RWPE2 (cell line): ENCODE measurements around the gene TSC2.

Experiments used
- ATAC-seq: fragments of 200-7000 bp; cut with Tn5 transposase; 3 replicates; pipeline ENCODE4 v1.9.1; 2021; ENCODE audit warnings: low read depth
- DNase-seq: peaks from one replicate; pipeline ENCODE4 v3.0.0-alpha.2; 2020; ENCODE audit warnings: low spot score
- H3K27ac ChIP-seq: fragments of 450-650 bp; 2 replicates; pipeline ENCODE4 v1.5.1; 2017; ENCODE audit warnings: mild to moderate bottlenecking; ENCODE audit not compliant: poor library complexity, severe bottlenecking
- H3K27me3 ChIP-seq: fragments of 250-450 bp; sonication (Bioruptor Pico); 2 replicates; pipeline ENCODE4 v1.5.1; 2021; ENCODE audit warnings: mild to moderate bottlenecking, moderate library complexity; ENCODE audit not compliant: insufficient read depth, poor library complexity, severe bottlenecking
- H3K36me3 ChIP-seq: fragments of 250-450 bp; sonication (Bioruptor Pico); 2 replicates; pipeline ENCODE4 v1.5.1; 2020; ENCODE audit warnings: low read depth, mild to moderate bottlenecking, moderate library complexity
- H3K4me1 ChIP-seq: fragments of 250-450 bp; sonication (Bioruptor Pico); 2 replicates; pipeline ENCODE4 v1.5.1; 2021; ENCODE audit warnings: mild to moderate bottlenecking, moderate library complexity; ENCODE audit not compliant: insufficient read depth, poor library complexity, severe bottlenecking
- H3K4me3 ChIP-seq: fragments of 250-450 bp; sonication (Bioruptor Pico); 2 replicates; pipeline ENCODE4 v1.5.1; 2021; ENCODE audit warnings: mild to moderate bottlenecking, moderate library complexity; ENCODE audit not compliant: severe bottlenecking
- H3K9me3 ChIP-seq: fragments of 250-450 bp; sonication (Bioruptor Pico); 2 replicates; pipeline ENCODE4 v1.5.1; 2021; ENCODE audit warnings: mild to moderate bottlenecking, moderate library complexity; ENCODE audit not compliant: severe bottlenecking
- CTCF ChIP-seq: fragments of 450-650 bp; IDR thresholded peaks from one replicate; pipeline ENCODE4 v1.5.1; 2017; ENCODE audit warnings: mild to moderate bottlenecking, moderate library complexity; ENCODE audit not compliant: poor library complexity, severe bottlenecking

The TSC2 gene

GRCh38 chr16:2088759-2089358, 41.1 kb downstream of the TSC2 start:
- Histone ChIP-seq H3K27me3 (no peaks in the 10 kb centered on the region), H3K4me1 (no peaks in the 10 kb centered on the region), H3K36me3 (peaks cover 72% of the 10 kb centered on the region), H3K4me3 (no peak overlapping the region), H3K9me3 (no peaks in the 10 kb centered on the region), H3K27ac (peak overlapping the region; percentile 9)
- ATAC-seq (peak; percentile 6; the same call in 1 of the 3 replicates), DNase-seq (no peak)
- TF ChIP-seq CTCF, result no peak

GRCh38 chr16:2089706-2090480, 42.1 kb downstream of the TSC2 start:
- Histone ChIP-seq H3K4me1 (no peaks in the 10 kb centered on the region), H3K36me3 (peaks cover 73% of the 10 kb centered on the region), H3K27ac (no peak overlapping the region), H3K27me3 (no peaks in the 10 kb centered on the region), H3K9me3 (no peaks in the 10 kb centered on the region), H3K4me3 (no peak overlapping the region)
- TF ChIP-seq CTCF, result no peak
- DNase-seq, result no peak
- ATAC-seq, result no peak

GRCh38 chr16:2090481-2090776, 42.6 kb downstream of the TSC2 start:
- no peak for ATAC-seq
- Histone ChIP-seq H3K27ac (no peak overlapping the region), H3K36me3 (peaks cover 78% of the 10 kb centered on the region), H3K4me1 (no peaks in the 10 kb centered on the region), H3K9me3 (no peaks in the 10 kb centered on the region), H3K4me3 (no peak overlapping the region), H3K27me3 (no peaks in the 10 kb centered on the region)
- no peak for DNase-seq
- TF ChIP-seq CTCF, result no peak

GRCh38 chr16:2090777-2091546, 43.2 kb downstream of the TSC2 start:
- Histone ChIP-seq H3K4me1 (no peaks in the 10 kb centered on the region), H3K27ac (no peak overlapping the region), H3K27me3 (no peaks in the 10 kb centered on the region), H3K9me3 (no peaks in the 10 kb centered on the region), H3K36me3 (peaks cover 84% of the 10 kb centered on the region), H3K4me3 (no peak overlapping the region)
- ATAC-seq (peak; percentile 7; the same call in 1 of the 3 replicates), DNase-seq (no peak)
- TF ChIP-seq CTCF, result no peak
